Gastroesophageal sphincter (tissue), 3 donors: Measurements from ENCODE around the gene UBXN4.

Source experiments
- EP300 ChIP-seq: sonication (generic); formaldehyde crosslinking; IDR thresholded peaks from one replicate; pipeline ENCODE4 v1.6.1; 2017; ENCODE audit warnings: antibody characterized with exemption, mild to moderate bottlenecking
- POLR2A ChIP-seq, 2 donors: fragments of 450-650 bp; IDR thresholded peaks; one replicate each; pipeline ENCODE4 v1.6.1; 2017; ENCODE audit warnings: antibody characterized with exemption in 2 of 2, mild to moderate bottlenecking in 2 of 2, moderate library complexity in 1 of 2
- TF ChIP-seq, protein P1 (sequence below), 4 experiments: fragments of 200-600 bp in 2 of 4; fragments of 450-650 bp in 2 of 4; sonication (generic) in 1 of 4; IDR thresholded peaks; one replicate each; pipeline ENCODE4 v1.5.1; 2017 to 2019; ENCODE audit warnings: antibody characterized with exemption in 4 of 4, mild to moderate bottlenecking in 2 of 4, moderate library complexity in 2 of 4

DNA sequence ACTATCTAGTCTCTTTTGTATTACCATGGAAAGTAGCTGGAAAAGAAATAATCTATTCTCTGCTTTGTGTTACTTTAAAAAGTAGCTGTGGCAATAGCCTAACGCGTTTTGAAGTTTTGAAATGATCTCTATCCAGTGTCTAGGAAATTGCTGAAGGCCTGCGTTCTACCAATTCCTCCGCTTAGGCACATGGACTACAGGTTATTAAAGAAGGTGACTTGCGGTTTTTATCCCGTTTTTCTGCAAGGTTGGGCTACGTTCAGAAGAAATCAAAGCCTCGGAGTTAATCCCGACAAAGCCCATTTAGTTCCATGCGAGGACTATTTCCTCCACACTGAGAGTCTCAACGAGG is 636 bp upstream of the UBXN4 start:
- TF ChIP-seq, protein P1, sequence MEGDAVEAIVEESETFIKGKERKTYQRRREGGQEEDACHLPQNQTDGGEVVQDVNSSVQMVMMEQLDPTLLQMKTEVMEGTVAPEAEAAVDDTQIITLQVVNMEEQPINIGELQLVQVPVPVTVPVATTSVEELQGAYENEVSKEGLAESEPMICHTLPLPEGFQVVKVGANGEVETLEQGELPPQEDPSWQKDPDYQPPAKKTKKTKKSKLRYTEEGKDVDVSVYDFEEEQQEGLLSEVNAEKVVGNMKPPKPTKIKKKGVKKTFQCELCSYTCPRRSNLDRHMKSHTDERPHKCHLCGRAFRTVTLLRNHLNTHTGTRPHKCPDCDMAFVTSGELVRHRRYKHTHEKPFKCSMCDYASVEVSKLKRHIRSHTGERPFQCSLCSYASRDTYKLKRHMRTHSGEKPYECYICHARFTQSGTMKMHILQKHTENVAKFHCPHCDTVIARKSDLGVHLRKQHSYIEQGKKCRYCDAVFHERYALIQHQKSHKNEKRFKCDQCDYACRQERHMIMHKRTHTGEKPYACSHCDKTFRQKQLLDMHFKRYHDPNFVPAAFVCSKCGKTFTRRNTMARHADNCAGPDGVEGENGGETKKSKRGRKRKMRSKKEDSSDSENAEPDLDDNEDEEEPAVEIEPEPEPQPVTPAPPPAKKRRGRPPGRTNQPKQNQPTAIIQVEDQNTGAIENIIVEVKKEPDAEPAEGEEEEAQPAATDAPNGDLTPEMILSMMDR (IDR thresholded peaks at IDR 0.05) = no peak
- TF ChIP-seq POLR2A (IDR thresholded peaks at IDR 0.05) (no peak), EP300 (no peak)
